AG10803 (cell line): ENCODE data around the gene FMNL2.

Experiments
- DNase-seq: peaks from one replicate; pipeline ENCODE4 v3.0.0; 2010; ENCODE audit warnings: low read depth
- H3K4me3 ChIP-seq: 2 replicates; pipeline ENCODE4 v1.5.1; 2011; ENCODE audit warnings: mild to moderate bottlenecking, low read length, control low read depth
- TF ChIP-seq, protein P1 (sequence below): conservative IDR thresholded peaks from 2 replicates; pipeline ENCODE4 v1.5.1; 2011; ENCODE audit warnings: mild to moderate bottlenecking, low read length, control low read depth, inconsistent platforms

The FMNL2 gene

DNA sequence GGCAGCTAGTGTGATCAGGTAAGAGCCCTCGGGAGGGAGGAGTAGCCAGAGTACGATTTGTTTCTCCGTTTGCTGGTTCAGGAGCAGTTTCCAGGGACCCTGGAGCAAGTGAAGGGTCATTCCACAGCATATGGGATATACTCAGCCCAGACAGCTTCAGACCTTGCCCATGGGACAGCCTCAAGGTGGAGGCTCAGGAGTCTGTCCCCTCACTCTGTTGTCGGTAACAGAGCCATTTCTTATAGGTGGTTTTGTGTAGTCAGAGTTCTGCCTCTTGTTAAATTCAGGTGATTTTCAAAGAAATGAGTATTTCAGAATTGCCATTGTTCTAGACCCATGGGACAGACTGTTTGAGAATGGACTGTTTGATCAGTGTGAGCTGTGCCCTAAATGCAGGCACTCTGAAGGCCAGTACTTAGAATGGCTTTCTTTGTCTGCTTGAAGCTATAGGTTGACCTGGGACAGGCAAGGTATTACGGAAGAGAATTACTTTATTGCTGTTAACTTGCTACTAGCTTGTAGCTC, 15.2 kb downstream of the FMNL2 start:
- no peak overlapping the region for H3K4me3 ChIP-seq
- no peak for DNase-seq
- TF ChIP-seq, protein P1, sequence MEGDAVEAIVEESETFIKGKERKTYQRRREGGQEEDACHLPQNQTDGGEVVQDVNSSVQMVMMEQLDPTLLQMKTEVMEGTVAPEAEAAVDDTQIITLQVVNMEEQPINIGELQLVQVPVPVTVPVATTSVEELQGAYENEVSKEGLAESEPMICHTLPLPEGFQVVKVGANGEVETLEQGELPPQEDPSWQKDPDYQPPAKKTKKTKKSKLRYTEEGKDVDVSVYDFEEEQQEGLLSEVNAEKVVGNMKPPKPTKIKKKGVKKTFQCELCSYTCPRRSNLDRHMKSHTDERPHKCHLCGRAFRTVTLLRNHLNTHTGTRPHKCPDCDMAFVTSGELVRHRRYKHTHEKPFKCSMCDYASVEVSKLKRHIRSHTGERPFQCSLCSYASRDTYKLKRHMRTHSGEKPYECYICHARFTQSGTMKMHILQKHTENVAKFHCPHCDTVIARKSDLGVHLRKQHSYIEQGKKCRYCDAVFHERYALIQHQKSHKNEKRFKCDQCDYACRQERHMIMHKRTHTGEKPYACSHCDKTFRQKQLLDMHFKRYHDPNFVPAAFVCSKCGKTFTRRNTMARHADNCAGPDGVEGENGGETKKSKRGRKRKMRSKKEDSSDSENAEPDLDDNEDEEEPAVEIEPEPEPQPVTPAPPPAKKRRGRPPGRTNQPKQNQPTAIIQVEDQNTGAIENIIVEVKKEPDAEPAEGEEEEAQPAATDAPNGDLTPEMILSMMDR: no peak

DNA sequence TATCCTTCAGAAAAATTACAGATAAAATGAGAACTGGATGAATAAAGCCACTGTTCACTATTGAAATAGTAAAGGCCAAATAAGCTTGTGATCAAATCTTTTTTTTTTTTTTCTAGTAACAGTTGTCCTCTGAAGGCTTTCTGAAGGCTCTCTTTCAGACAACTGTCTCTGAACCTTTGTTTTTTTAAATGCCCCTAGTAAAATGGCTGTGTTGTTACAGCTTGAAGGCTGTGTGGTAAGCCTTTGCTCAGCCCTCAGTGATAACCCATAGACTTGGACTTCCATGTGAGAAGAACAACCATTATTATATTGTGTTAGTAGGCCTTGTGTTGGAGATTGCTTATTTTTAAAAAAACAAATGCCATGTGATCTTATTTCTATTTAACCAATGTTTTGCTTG, 17.6 kb downstream of the FMNL2 start:
- no peak overlapping the region for H3K4me3 ChIP-seq
- no peak for DNase-seq
- TF ChIP-seq, protein P1: no peak

DNA sequence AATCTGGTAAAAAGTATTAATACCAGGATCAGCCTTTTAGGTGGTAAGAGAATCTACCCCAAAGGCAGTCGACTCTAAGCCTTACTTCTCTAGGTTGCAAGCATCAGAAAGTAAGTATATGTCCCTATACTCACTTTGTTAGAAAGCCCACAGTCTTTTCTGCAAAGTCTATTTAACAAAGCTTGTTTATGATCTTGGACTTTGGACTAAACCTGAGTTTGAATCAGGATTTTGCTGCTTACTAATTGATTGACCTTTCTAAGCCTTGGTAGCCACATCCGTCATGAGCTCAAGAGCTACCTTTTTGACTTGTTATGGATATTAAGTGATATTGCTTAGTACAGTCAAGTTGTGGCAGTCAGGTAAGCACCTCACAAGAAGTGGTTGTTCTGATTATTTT, 18.4 kb downstream of the FMNL2 start:
- no peak overlapping the region for H3K4me3 ChIP-seq
- TF ChIP-seq, protein P1: no peak
- DNase-seq: no peak

GRCh38 chr2:152354069-152354755, 19.2 kb downstream of the FMNL2 start:
- H3K4me3 ChIP-seq: no peak overlapping the region; the same call in 1 of the 2 replicates

GRCh38 chr2:152354909-152355308, 19.9 kb downstream of the FMNL2 start:
- DNase-seq: no peak
- TF ChIP-seq, protein P1: no peak
- H3K4me3 ChIP-seq: no peak overlapping the region

More at GRCh38 chr2:152354069-152354755, 19.2 kb downstream of the FMNL2 start:
- TF ChIP-seq, protein P1: no peak
- peak; percentile 56 for DNase-seq

DNA sequence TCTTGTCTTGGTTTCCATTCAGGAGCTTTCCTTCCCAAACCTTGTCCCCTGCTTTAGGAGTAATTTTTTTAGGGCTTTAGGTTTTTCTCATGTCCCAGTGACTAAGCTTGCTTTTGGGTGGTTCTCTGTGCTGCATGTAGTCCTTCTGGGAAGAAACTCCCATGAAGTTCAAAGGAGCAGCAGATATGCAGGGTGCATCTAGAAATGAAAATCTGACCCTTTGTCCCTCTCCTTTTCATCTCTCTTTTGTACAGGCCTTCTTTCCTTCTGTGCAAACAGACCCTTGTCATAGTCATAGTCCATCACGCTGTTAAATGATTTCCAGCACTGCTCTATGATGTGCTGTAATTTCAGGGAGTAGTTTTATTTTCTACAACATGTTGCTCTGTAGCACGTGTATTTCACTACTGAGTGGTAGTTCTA, 20.4 kb downstream of the FMNL2 start:
- TF ChIP-seq, protein P1: no peak
- no peak for DNase-seq
- H3K4me3 ChIP-seq: no peak overlapping the region
